Measurements from ENCODE around the gene FCER2.
"Not testable (repeated sequence)": the region's sequence is repeated elsewhere in the genome, so short reads cannot be mapped to it uniquely, and the experiment has no call there.

DNA sequence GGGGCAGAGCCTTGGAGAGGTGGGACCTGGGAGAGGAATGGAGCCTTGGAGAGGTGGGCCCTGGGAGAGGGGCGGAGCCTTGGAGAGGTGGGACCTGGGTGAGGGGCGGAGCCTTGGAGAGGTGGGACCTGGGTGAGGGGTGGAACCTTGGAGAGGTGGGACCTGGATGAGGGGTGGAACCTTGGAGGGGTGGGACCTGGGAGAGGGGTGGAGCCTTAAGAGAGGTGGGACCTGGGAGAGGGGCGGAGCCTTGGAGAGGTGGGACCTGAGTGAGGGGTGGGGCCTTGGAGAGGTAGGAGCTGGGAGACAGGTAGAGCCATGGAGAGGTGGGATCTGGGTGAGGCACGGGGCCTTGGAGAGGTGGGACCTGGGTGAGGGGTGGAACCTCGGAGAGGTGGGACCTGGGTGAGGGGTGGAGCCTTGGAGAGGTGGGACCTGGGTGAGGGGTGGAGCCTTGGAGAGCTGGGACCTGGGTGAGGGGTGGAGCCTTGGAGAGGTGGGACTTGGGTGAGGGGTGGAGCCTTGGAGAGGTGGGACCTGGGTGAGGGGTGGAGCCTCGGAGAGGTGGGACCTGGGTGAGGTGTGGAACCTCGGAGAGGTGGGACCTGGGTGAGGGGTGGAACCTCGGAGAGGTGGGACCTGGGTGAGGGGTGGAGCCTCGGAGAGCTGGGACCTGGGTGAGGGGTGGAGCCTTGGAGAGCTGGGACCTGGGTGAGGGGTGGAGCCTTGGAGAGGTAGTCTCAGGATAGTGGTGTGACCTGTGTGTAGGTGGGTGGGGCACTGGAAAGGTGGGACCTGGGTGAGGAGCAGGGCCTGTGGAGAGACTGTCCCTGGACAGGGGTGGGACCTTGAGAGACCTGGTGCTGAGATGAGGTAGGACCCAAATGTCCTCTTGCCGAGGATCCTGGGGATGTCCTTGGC is 58.0 kb downstream of the FCER2 start:
- TF ChIP-seq, protein P1, sequence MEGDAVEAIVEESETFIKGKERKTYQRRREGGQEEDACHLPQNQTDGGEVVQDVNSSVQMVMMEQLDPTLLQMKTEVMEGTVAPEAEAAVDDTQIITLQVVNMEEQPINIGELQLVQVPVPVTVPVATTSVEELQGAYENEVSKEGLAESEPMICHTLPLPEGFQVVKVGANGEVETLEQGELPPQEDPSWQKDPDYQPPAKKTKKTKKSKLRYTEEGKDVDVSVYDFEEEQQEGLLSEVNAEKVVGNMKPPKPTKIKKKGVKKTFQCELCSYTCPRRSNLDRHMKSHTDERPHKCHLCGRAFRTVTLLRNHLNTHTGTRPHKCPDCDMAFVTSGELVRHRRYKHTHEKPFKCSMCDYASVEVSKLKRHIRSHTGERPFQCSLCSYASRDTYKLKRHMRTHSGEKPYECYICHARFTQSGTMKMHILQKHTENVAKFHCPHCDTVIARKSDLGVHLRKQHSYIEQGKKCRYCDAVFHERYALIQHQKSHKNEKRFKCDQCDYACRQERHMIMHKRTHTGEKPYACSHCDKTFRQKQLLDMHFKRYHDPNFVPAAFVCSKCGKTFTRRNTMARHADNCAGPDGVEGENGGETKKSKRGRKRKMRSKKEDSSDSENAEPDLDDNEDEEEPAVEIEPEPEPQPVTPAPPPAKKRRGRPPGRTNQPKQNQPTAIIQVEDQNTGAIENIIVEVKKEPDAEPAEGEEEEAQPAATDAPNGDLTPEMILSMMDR (IDR thresholded peaks at IDR 0.05; ENCODE audit: low read depth, low read length, missing input control) = not testable (repeated sequence)
- not testable (repeated sequence) for TF ChIP-seq RAD21 (IDR thresholded peaks at IDR 0.05)

Measured in liver (tissue), 3 donors.